IMR-90 (cell line): ENCODE measurements around the gene DLG5. TPM values are rescaled to one million over a fixed set of nuclear protein-coding genes. Genes with fewer than 3 reads are reported as not detected.

Experiments
- ATAC-seq: fragments of 200-7000 bp; cut with Tn5 transposase; 2 replicates; pipeline ENCODE4 v1.9.1; 2020; ENCODE audit warnings: low read depth, mild to moderate bottlenecking, moderate library complexity
- BruUV-seq: library from RNA; stranded (reverse); fragments of 400-500 nt; replicated peaks from 2 replicates; lab custom pipeline; 2021; lab: Mats Ljungman, UMichigan
- CTCF ChIA-PET: fragments of 300-600 bp; formaldehyde crosslinking; extraction: SDS; loops from one replicate; lab custom pipeline; 2021; ENCODE audit warnings: antibody characterized with exemption; lab: Yijun Ruan, JAX
- POLR2A ChIA-PET: fragments of 300-600 bp; sonication (Branson Sonifier 250); formaldehyde crosslinking; loops from one replicate; lab custom pipeline; 2022; ENCODE audit warnings: antibody characterized with exemption; ENCODE audit not compliant: unreplicated experiment; lab: Charles Lee
- DNase-seq: peaks from one replicate; pipeline ENCODE4 v3.0.0; 2013
- H2AFZ ChIP-seq: replicated peaks from 2 replicates; pipeline ENCODE3; 2013; ENCODE audit warnings: low read length, mild to moderate bottlenecking; ENCODE audit not compliant: poor library complexity
- H2AK5ac ChIP-seq: 2 replicates; pipeline ENCODE4 v1.6.1; 2013; ENCODE audit warnings: low read depth, low read length, inconsistent platforms
- H2AK9ac ChIP-seq: replicated peaks from 2 replicates; pipeline ENCODE3; 2013; ENCODE audit warnings: mild to moderate bottlenecking, low read depth, low read length, moderate library complexity; ENCODE audit not compliant: poor library complexity
- H2BK120ac ChIP-seq: 2 replicates; pipeline ENCODE4 v1.6.1; 2013; ENCODE audit warnings: low read depth, low read length, inconsistent platforms
- H2BK15ac ChIP-seq: 3 replicates; pipeline ENCODE4 v1.6.1; 2013; ENCODE audit warnings: low read depth, low read length, inconsistent platforms
- H2BK20ac ChIP-seq: 2 replicates; pipeline ENCODE4 v1.6.1; 2013; ENCODE audit warnings: low read depth, mild to moderate bottlenecking, inconsistent platforms, low read length, moderate library complexity
- H2BK5ac ChIP-seq: 2 replicates; pipeline ENCODE4 v1.6.1; 2013; ENCODE audit warnings: mild to moderate bottlenecking, low read depth, low read length, inconsistent platforms; ENCODE audit not compliant: poor library complexity, severe bottlenecking
- H3K14ac ChIP-seq: replicated peaks from 2 replicates; pipeline ENCODE4 v1.6.1; 2013; ENCODE audit warnings: low read depth, low read length, inconsistent platforms
- H3K18ac ChIP-seq: 2 replicates; pipeline ENCODE4 v1.6.1; 2013; ENCODE audit warnings: low read depth, low read length, control low read depth
- H3K23ac ChIP-seq: 2 replicates; pipeline ENCODE4 v1.6.1; 2013; ENCODE audit warnings: low read depth, low read length, inconsistent platforms
- H3K27ac ChIP-seq: 2 replicates; pipeline ENCODE4 v1.5.1; 2013; ENCODE audit warnings: mild to moderate bottlenecking, control low read depth, low read length; ENCODE audit not compliant: insufficient read depth
- H3K27me3 ChIP-seq: 2 replicates; pipeline ENCODE4 v1.6.1; 2013; ENCODE audit warnings: low read length; ENCODE audit not compliant: control insufficient read depth, insufficient read depth
- H3K36me3 ChIP-seq: 2 replicates; pipeline ENCODE4 v1.6.1; 2013; ENCODE audit warnings: low read length, mixed read lengths; ENCODE audit not compliant: control insufficient read depth, insufficient read depth
- H3K4ac ChIP-seq: 2 replicates; pipeline ENCODE4 v1.6.1; 2013; ENCODE audit warnings: low read depth, low read length, inconsistent platforms
- H3K4me1 ChIP-seq: 2 replicates; pipeline ENCODE4 v1.6.1; 2013; ENCODE audit warnings: low read length, mixed read lengths; ENCODE audit not compliant: control insufficient read depth, insufficient read depth
- H3K4me2 ChIP-seq: 2 replicates; pipeline ENCODE4 v1.6.1; 2013; ENCODE audit warnings: low read depth, mild to moderate bottlenecking, control low read depth, low read length, moderate library complexity
- H3K4me3 ChIP-seq: 2 replicates; pipeline ENCODE4 v1.5.1; 2013; ENCODE audit warnings: low read depth, mild to moderate bottlenecking, control low read depth, low read length, moderate library complexity; ENCODE audit not compliant: insufficient read depth
- H3K56ac ChIP-seq: 2 replicates; pipeline ENCODE4 v1.6.1; 2013; ENCODE audit warnings: low read length, inconsistent platforms; ENCODE audit not compliant: insufficient read depth; ENCODE audit errors: extremely low read depth
- H3K79me1 ChIP-seq, 2 experiments: 2 replicates each; pipeline ENCODE4 v1.6.1; 2013; ENCODE audit warnings: low read length in 2 of 2, inconsistent platforms in 1 of 2, low read depth in 1 of 2
- H3K9ac ChIP-seq: 2 replicates; pipeline ENCODE4 v1.6.1; 2013; ENCODE audit warnings: low read depth, low read length, control low read depth
- H3K9me1 ChIP-seq: 2 replicates; pipeline ENCODE4 v1.6.1; 2013; ENCODE audit warnings: low read length, inconsistent platforms; ENCODE audit not compliant: insufficient read depth
- H3K9me3 ChIP-seq: 2 replicates; pipeline ENCODE4 v1.6.1; 2013; ENCODE audit warnings: low read length; ENCODE audit not compliant: control insufficient read depth, insufficient read depth
- H4K20me1 ChIP-seq: 2 replicates; pipeline ENCODE4 v1.6.1; 2013; ENCODE audit warnings: low read length, inconsistent platforms; ENCODE audit not compliant: insufficient read depth
- H4K5ac ChIP-seq: 2 replicates; pipeline ENCODE4 v1.6.1; 2013; ENCODE audit warnings: mild to moderate bottlenecking, low read depth, low read length, control low read depth
- H4K8ac ChIP-seq, 2 experiments: 2 replicates each; pipeline ENCODE4 v1.6.1; 2013; ENCODE audit warnings: low read depth in 2 of 2, low read length in 2 of 2, control low read depth in 1 of 2, inconsistent platforms in 1 of 2
- H4K91ac ChIP-seq: 2 replicates; pipeline ENCODE4 v1.6.1; 2013; ENCODE audit warnings: low read depth, low read length, inconsistent platforms; ENCODE audit not compliant: insufficient read depth
- CEBPB ChIP-seq: IDR thresholded peaks from 2 replicates; pipeline ENCODE4 v1.6.1; 2012; ENCODE audit warnings: low read depth, low read length, improper control_type of control experiment
- CHD1 ChIP-seq: IDR thresholded peaks from 2 replicates; pipeline ENCODE4 v1.6.1; 2012; ENCODE audit warnings: low read depth, low read length, improper control_type of control experiment
- FOS ChIP-seq: fragments of 150-350 bp; IDR thresholded peaks from 2 replicates; pipeline ENCODE4 v1.6.1; 2016; ENCODE audit warnings: low read depth, low read length
- MAFK ChIP-seq: IDR thresholded peaks from 2 replicates; pipeline ENCODE4 v1.6.1; 2012; ENCODE audit warnings: low read depth, low read length, improper control_type of control experiment
- MAZ ChIP-seq: IDR thresholded peaks from 2 replicates; pipeline ENCODE4 v1.6.1; 2012; ENCODE audit warnings: low read depth, mild to moderate bottlenecking, low read length, improper control_type of control experiment, moderate library complexity, borderline replicate concordance
- MXI1 ChIP-seq: IDR thresholded peaks from 2 replicates; pipeline ENCODE4 v1.6.1; 2012; ENCODE audit warnings: low read depth, mild to moderate bottlenecking, low read length, moderate library complexity, borderline replicate concordance
- NFE2L2 ChIP-seq: fragments of 150-350 bp; IDR thresholded peaks from 2 replicates; pipeline ENCODE4 v1.6.1; 2016; ENCODE audit warnings: low read depth, mild to moderate bottlenecking, low read length
- POLR2A ChIP-seq: IDR thresholded peaks from 2 replicates; pipeline ENCODE4 v1.6.1; 2012; ENCODE audit warnings: mild to moderate bottlenecking, low read depth, low read length
- RAD21 ChIP-seq: IDR thresholded peaks from 2 replicates; pipeline ENCODE4 v1.6.1; 2012; ENCODE audit warnings: low read length, improper control_type of control experiment
- RFX5 ChIP-seq: IDR thresholded peaks from 2 replicates; pipeline ENCODE4 v1.8.0; 2012; ENCODE audit warnings: low read depth, mild to moderate bottlenecking, low read length, moderate library complexity
- SMC3 ChIP-seq: fragments of 150-350 bp; IDR thresholded peaks from 2 replicates; pipeline ENCODE4 v1.6.1; 2016; ENCODE audit warnings: low read depth, mild to moderate bottlenecking, antibody characterized with exemption, low read length, moderate library complexity
- WGBS, 2 experiments: methylation state at CpG; one replicate each; pipeline versions ENCODE4 v1.1.5 to v1.1.7; 2013; ENCODE audit warnings: missing lambda C conversion rate in 2 of 2; ENCODE audit not compliant: insufficient read length in 1 of 2; ENCODE audit errors: extremely low coverage in 2 of 2; 5-methylcytosine and 5-hydroxymethylcytosine counted together
- dilution Hi-C: fragments of 300-500 bp; cut with HindIII; formaldehyde crosslinking; loops from one replicate; pipeline ENCODE4 v1.14.3; 2018; ENCODE audit warnings: low sequenced_read_pairs; ENCODE audit not compliant: unreplicated experiment
- in situ Hi-C: fragments of 300-500 bp; cut with MboI; formaldehyde crosslinking; loops from 3 replicates; pipeline ENCODE4 v1.14.3; 2019; ENCODE audit warnings: low sequenced_read_pairs, inconsistent platforms, mixed read lengths
- intact Hi-C: fragments of 100-400 bp; cut with micrococcal nuclease; formaldehyde crosslinking; loops from 2 replicates; pipeline ENCODE4 v1.10.0; 2022
- polyA plus RNA-seq, 3 experiments: library from polyadenylated mRNA; depleted of rRNA; stranded (reverse); fragments of >200 nt; gene quantifications; 2 replicates each; pipeline ENCODE4 v1.2.3, GENCODE V29; 2012; ENCODE audit warnings: low replicate concordance in 1 of 3
- total RNA-seq: library from RNA; depleted of rRNA; stranded (reverse); fragments of >200 nt; gene quantifications from 2 replicates; pipeline ENCODE4 v1.2.3, GENCODE V29; 2012
- TF ChIP-seq, protein P1 (sequence below): conservative IDR thresholded peaks from 2 replicates; pipeline ENCODE4 v1.5.1; 2012; ENCODE audit warnings: mild to moderate bottlenecking, low read depth, low read length, improper control_type of control experiment
- TF ChIP-seq, protein P2 (sequence below): fragments of 150-350 bp; IDR thresholded peaks from 2 replicates; pipeline ENCODE4 v1.6.1; 2016; ENCODE audit warnings: low read depth, mild to moderate bottlenecking, low read length, moderate library complexity, borderline replicate concordance
- TF ChIP-seq, protein P3 (sequence below): fragments of 150-350 bp; IDR thresholded peaks from 2 replicates; pipeline ENCODE4 v1.6.1; 2017; ENCODE audit warnings: mild to moderate bottlenecking, antibody characterized with exemption, low read length, low read depth

DLG5 gene
- total and polyA plus RNA-seq, 2 of the 4 experiments (the other 2 are of a cell fraction): 12.7 to 28.7 TPM

DNA sequence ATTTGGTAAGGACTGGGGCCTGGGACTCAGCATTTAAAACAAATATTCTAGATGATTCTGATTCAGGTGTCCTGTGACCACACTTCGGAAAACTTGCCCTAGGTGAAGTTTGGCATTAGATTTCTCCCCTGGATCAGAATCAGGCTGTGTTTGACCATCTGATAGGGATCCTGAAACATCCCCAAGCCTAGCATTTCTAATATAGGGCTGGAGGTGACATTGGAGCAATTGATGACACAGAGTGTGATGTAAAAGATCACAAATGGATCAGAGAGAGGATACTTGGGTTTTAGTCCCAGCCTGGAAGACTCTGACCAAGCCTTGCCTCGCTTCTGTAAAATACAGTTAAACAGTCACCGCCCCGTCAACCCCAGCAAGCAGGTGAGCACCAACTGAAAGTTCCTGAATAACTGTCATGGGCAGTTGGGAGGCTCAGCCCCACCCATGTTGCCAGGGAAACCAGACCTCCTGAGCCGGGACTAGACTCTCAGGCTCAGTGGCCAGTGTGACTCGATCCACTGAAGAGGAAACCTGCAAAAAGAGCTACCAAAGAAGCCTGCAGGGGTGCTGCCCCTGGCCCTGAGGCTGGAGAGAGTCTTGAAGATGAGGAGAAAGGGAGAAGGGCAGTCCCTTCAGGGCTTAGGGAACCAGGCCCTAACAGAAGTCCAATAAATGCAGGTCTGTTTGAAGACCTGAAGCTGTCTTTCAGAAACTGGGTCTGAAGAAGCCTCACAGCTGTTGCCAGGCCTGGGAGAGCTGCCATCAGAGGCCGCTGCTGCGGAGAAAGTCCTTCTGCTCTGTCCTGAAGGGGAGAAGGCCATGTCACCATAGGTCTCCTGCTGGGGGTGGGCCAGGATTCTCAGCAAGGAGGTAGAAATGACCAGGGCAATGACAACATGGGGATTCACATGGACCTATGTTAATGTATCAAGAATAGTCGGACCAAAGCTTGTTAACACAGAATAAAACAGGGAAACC, 162.8 kb downstream of the DLG5 start:
- Histone ChIP-seq H2BK20ac (no peak overlapping the region), H3K4me1 (no peaks in the 10 kb centered on the region; the same call in 1 of the 2 replicates), H4K8ac (no peak overlapping the region), H3K79me1 (no peaks in the 10 kb centered on the region), H3K9me3 (no peaks in the 10 kb centered on the region), H3K27me3 (no peaks in the 10 kb centered on the region), H4K5ac (no peak overlapping the region), H3K36me3 (no peaks in the 10 kb centered on the region), H3K4ac (no peak overlapping the region), H2AFZ (no peak overlapping the region), H4K20me1 (no peaks in the 10 kb centered on the region), H3K9ac (no peak overlapping the region), H3K18ac (no peak overlapping the region), H3K9me1 (no peaks in the 10 kb centered on the region), H3K56ac (no peak overlapping the region), H2AK5ac (no peak overlapping the region), H3K23ac (no peak overlapping the region), H3K4me3 (no peak overlapping the region), H4K91ac (no peak overlapping the region), H3K4me2 (no peak overlapping the region), H3K27ac (no peak overlapping the region), H2BK15ac (no peak overlapping the region), H2BK5ac (no peak overlapping the region), H2BK120ac (no peak overlapping the region), H2AK9ac (no peak overlapping the region), H3K14ac (no peak overlapping the region)
- CTCF ChIA-PET: interaction anchor here (0.6 kb wide), 1 partner anchor 11 kb away, joined by 3 read pairs; no protein-coding TSS in a partner anchor
- peak; percentile 56 for ATAC-seq
- intact Hi-C loops: no loop called here
- in situ Hi-C loops: no loop called here
- no peak for DNase-seq
- POLR2A ChIA-PET: interaction anchor here (0.6 kb wide), 1 partner anchor 44 kb away, joined by 3 read pairs; no protein-coding TSS in a partner anchor
- WGBS, 2 experiments: 84% methylated on average over 5 of the region's 9 CpGs; no CpG with 5 or more reads in 1 of the 2 experiments
- BruUV-seq: no TSS peak
- dilution Hi-C loops: no loop called here
- TF ChIP-seq SMC3 (no peak), CHD1 (no peak), MAZ (no peak), RFX5 (no peak), RAD21 (no peak), MAFK (no peak), POLR2A (no peak), CEBPB (no peak), NFE2L2 (no peak), MXI1 (no peak), FOS (no peak)
- TF ChIP-seq, protein P1, sequence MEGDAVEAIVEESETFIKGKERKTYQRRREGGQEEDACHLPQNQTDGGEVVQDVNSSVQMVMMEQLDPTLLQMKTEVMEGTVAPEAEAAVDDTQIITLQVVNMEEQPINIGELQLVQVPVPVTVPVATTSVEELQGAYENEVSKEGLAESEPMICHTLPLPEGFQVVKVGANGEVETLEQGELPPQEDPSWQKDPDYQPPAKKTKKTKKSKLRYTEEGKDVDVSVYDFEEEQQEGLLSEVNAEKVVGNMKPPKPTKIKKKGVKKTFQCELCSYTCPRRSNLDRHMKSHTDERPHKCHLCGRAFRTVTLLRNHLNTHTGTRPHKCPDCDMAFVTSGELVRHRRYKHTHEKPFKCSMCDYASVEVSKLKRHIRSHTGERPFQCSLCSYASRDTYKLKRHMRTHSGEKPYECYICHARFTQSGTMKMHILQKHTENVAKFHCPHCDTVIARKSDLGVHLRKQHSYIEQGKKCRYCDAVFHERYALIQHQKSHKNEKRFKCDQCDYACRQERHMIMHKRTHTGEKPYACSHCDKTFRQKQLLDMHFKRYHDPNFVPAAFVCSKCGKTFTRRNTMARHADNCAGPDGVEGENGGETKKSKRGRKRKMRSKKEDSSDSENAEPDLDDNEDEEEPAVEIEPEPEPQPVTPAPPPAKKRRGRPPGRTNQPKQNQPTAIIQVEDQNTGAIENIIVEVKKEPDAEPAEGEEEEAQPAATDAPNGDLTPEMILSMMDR: no peak
- TF ChIP-seq, protein P2, sequence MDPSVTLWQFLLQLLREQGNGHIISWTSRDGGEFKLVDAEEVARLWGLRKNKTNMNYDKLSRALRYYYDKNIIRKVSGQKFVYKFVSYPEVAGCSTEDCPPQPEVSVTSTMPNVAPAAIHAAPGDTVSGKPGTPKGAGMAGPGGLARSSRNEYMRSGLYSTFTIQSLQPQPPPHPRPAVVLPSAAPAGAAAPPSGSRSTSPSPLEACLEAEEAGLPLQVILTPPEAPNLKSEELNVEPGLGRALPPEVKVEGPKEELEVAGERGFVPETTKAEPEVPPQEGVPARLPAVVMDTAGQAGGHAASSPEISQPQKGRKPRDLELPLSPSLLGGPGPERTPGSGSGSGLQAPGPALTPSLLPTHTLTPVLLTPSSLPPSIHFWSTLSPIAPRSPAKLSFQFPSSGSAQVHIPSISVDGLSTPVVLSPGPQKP: no peak
- TF ChIP-seq, protein P3, sequence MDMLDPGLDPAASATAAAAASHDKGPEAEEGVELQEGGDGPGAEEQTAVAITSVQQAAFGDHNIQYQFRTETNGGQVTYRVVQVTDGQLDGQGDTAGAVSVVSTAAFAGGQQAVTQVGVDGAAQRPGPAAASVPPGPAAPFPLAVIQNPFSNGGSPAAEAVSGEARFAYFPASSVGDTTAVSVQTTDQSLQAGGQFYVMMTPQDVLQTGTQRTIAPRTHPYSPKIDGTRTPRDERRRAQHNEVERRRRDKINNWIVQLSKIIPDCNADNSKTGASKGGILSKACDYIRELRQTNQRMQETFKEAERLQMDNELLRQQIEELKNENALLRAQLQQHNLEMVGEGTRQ: no peak
